Epithelial cell of prostate (primary cell): ENCODE measurements around the gene MAGEA12.
"Not testable (repeated sequence)": the region's sequence is repeated elsewhere in the genome, so short reads cannot be mapped to it uniquely, and the experiment has no call there.

Experiments
- DNase-seq: peaks from one replicate; pipeline ENCODE4 v3.0.0-alpha.2; 2011; ENCODE audit warnings: low read depth, low spot score
- H3K27ac ChIP-seq: fragments of 450-650 bp; 2 replicates; pipeline ENCODE4 v1.5.1; 2017; ENCODE audit warnings: mild to moderate bottlenecking

MAGEA12 gene

GRCh38 chrX:152733261-152733975 lies at the start of gene MAGEA12, which contains the start of gene CSAG1:
Gene MAGEA12 (plus strand): TSS chrX:152733757. CDS start chrX:152736162, 2,405 bp downstream.
Gene CSAG1 (minus strand): TSS chrX:152733721. CDS start chrX:152732460, 1,261 bp downstream.
- no peak for DNase-seq

GRCh38 chrX:152697952-152698931 lies 35.3 kb upstream of the MAGEA12 start, which contains the start of gene MAGEA3:
Gene MAGEA3 (plus strand): TSS chrX:152698794. CDS start chrX:152700833, 2,039 bp downstream.
- H3K27ac ChIP-seq, DNase-seq: not testable (repeated sequence)

More at GRCh38 chrX:152733261-152733975, at the start of gene MAGEA12, which contains the start of gene CSAG1:
- H3K27ac ChIP-seq = no peak within 1 kb of the TSS

- not testable (repeated sequence) for DNase-seq, H3K27ac ChIP-seq
These were observed 33.2 kb upstream of the MAGEA12 start for GRCh38 chrX:152700390-152700789.

GRCh38 chrX:152706500-152706899 lies 27.1 kb upstream of the MAGEA12 start:
- not testable (repeated sequence) for H3K27ac ChIP-seq, DNase-seq

- not testable (repeated sequence) for DNase-seq
These were observed 24.4 kb upstream of the MAGEA12 start, which contains the start of gene CSAG2 for GRCh38 chrX:152709173-152709572. Gene CSAG2 (minus strand): TSS chrX:152709273. CDS start chrX:152709112, 161 bp downstream.

GRCh38 chrX:152713195-152713594 lies 20.4 kb upstream of the MAGEA12 start:
- H3K27ac ChIP-seq, DNase-seq: not testable (repeated sequence)

More at GRCh38 chrX:152709173-152709572, 24.4 kb upstream of the MAGEA12 start, which contains the start of gene CSAG2:
- not testable (repeated sequence) for H3K27ac ChIP-seq

GRCh38 chrX:152713815-152714787 lies 19.5 kb upstream of the MAGEA12 start, which contains the start of gene MAGEA2B:
Gene MAGEA2B (plus strand): TSS chrX:152714628. CDS start chrX:152717107, 2,479 bp downstream.
- not testable (repeated sequence) for DNase-seq, H3K27ac ChIP-seq

- no peak for DNase-seq
These were observed 8.1 kb upstream of the MAGEA12 start for GRCh38 chrX:152725409-152725808.

GRCh38 chrX:152734143-152734858 lies 744 bp downstream of the MAGEA12 start:
- not testable (repeated sequence) for DNase-seq, H3K27ac ChIP-seq

More at GRCh38 chrX:152725409-152725808, 8.1 kb upstream of the MAGEA12 start:
- H3K27ac ChIP-seq = no peak overlapping the region

- no peak overlapping the region for H3K27ac ChIP-seq
- no peak for DNase-seq
These were observed 1.5 kb downstream of the MAGEA12 start for GRCh38 chrX:152735101-152735500.

GRCh38 chrX:152735860-152736511 lies 2.4 kb downstream of the MAGEA12 start:
- H3K27ac ChIP-seq = no peak overlapping the region

GRCh38 chrX:152736528-152736927 lies 3.0 kb downstream of the MAGEA12 start:
- not testable (repeated sequence) for H3K27ac ChIP-seq, DNase-seq

More at GRCh38 chrX:152735860-152736511, 2.4 kb downstream of the MAGEA12 start:
- DNase-seq = no peak

- DNase-seq = no peak
- no peak overlapping the region for H3K27ac ChIP-seq
These were observed 5.0 kb downstream of the MAGEA12 start for GRCh38 chrX:152738560-152738959.

GRCh38 chrX:152753686-152754650 lies 20.4 kb downstream of the MAGEA12 start, which contains the start of gene MAGEA2:
Gene MAGEA2 (minus strand): TSS chrX:152753842. CDS start chrX:152751363, 2,479 bp downstream.
- DNase-seq, H3K27ac ChIP-seq: not testable (repeated sequence)

- DNase-seq, H3K27ac ChIP-seq: not testable (repeated sequence)
These were observed 21.3 kb downstream of the MAGEA12 start for GRCh38 chrX:152754871-152755270.

- not testable (repeated sequence) for DNase-seq, H3K27ac ChIP-seq
These were observed 25.4 kb downstream of the MAGEA12 start, which contains the start of gene CSAG3 for GRCh38 chrX:152758918-152759317. Gene CSAG3 (plus strand): TSS chrX:152759218.
